Breast epithelium (tissue), 3 donors: Measurements from ENCODE around the gene PSMA7.

ENCODE experiments used
- CTCF ChIP-seq, 3 donors: fragments of 450-650 bp; IDR thresholded peaks; one replicate each; pipeline ENCODE4 v1.5.1; 2016 to 2017; ENCODE audit warnings: antibody characterized with exemption in 3 of 3, mild to moderate bottlenecking in 3 of 3, moderate library complexity in 3 of 3
- POLR2A ChIP-seq: fragments of 450-650 bp; IDR thresholded peaks from one replicate; pipeline ENCODE4 v1.6.1; 2016; ENCODE audit warnings: antibody characterized with exemption, mild to moderate bottlenecking, moderate library complexity

DNA sequence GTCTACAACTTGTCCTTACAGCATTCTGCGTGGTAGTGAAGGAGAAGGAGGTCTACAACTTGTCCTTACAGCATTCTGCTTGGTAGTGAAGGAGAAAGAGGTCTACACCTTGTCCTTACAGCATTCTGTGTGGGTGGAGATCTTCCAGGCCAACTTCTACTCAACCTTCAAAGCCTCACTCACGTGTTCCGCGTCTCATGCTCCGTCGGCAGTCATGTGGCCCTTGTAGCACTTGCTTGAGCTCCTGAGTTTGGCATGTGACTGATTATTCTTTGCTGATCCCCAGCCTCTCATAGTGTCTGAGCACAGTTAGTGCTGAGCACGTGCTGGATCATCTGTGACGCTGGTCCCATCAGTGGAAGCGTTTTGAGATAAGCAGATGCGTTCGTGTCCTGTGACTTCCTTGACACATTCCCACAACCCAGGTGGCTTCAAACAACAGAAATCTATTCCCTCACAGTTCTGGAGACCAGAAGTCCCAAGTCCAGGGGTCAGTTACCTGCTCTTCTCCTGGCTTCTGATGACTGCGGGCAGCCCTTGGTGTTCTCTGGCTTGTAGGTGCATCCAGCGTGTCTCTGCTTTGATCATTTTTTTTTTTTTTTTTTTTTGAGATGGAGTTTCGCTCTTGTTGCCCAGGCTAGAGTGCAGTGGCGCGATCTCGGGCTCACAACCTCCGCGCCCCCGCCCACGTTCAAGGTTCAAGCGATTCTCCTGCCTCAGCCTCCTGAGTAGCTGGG, 3.0 kb upstream of the PSMA7 start:
- TF ChIP-seq CTCF (IDR thresholded peaks at IDR 0.05) (no peak), POLR2A (no peak)
